NCI-H146 (cell line): ENCODE measurements around the gene LCE1C.

ENCODE experiments used
- DNase-seq: peaks from one replicate; lab custom pipeline; 2025; lab: John Stamatoyannopoulos, UW

The LCE1C gene

DNA sequence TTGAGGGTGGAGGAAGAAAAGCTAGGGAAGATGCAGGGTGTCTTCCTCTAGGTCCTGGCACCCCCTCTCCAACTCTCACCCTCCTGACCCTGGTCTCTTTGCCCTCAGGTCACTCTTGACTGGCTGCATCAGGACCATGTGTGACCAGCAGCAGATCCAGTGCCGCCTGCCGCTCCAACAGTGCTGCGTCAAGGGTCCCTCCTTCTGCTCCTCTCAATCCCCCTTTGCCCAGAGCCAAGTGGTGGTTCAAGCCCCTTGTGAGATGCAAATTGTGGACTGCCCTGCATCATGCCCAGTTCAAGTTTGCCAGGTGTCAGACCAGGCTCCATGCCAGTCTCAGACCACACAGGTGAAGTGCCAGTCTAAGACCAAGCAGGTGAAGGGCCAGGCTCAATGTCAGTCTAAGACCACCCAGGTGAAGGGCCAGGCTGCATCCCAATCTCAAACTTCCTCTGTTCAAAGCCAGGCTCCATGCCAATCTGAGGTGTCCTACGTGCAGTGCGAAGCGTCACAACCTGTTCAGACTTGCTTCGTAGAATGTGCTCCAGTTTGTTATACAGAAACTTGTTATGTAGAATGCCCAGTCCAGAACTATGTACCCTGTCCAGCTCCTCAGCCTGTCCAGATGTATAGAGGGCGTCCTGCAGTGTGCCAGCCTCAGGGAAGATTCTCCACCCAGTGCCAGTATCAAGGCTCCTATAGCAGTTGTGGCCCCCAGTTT lies 46.8 kb downstream of the LCE1C start:
- no peak for DNase-seq

DNA sequence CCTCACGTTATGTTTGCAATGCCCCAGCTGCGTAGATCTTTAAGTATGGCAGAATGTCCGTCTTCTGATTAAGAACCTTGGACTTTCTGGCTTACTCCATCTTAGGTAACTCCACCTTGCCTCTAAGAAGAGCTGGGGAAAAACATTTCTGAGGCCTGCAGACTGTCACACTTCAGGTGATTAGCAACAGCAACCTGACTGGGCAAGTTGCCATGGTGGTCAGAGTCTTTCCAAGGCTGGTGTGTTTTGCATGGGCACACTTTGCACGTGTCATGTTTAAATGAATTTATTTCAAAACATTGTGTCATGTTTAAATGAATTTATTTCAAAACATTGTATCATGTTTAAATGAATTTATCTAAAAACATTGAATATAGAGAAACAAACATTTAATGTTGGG lies 47.8 kb downstream of the LCE1C start:
- DNase-seq = no peak

DNA sequence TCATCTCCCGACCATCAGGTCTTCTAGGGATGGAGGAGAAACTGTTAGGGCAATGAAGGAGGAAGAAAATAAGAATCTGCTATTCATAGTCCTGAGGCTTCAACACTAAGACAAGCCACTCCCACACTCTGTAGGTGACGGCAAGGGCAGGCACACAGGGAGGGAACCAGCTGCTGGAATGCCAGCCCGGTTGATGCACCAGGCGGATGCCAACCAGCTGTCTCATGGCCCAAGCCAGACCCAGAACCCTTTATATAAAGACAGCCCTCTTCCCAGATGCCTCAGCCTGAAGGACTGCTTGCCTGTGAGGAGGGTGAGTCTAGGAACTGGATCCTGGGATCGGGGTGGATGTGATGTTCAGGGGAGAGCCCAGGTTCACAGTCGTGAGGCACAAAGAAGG lies 48.7 kb downstream of the LCE1C start, which contains the start of gene KPRP:
TSS of gene KPRP (plus strand) at position 279 of the 400 bp plus-strand sequence. CDS start 1,564 bp downstream, outside the sequence.
- no peak for DNase-seq

DNA sequence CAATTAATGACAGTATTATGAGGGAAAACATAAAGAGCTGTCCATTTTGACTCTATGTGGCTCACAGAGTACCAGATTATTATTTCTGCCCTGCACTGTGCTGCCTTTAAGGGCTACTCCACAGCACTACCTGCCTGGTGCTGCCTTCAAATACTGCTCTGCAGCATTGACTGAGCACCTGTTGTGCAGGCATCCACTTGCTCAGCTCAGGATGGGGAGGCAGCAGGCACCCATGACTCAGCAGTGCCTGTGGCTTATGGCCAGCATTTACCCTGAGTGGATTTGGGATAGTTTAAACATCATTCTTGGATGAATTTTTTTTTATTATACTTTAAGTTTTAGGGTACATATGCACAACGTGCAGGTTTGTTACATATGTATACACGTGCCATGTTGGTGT lies 49.6 kb downstream of the LCE1C start:
- no peak for DNase-seq
